Stimulated activated memory B cell treated with anti-CD40 and anti-IgM and Interleukin-4, amounts not matched to agents 10 μg/mL and 1 μg/mL and 100 μg/mL, for 72 hours (primary cell): Measurements from ENCODE around the gene OSMR.

ENCODE experiments used
- ATAC-seq: fragments of 150-1000 bp; cut with Tn5 transposase; 2 replicates; pipeline ENCODE4 v1.10.0; 2021
- H3K27ac Mint-ChIP-seq: one replicate; pipeline ENCODE4 v1.8.0; 2022; ENCODE audit warnings: mild to moderate bottlenecking, mixed read lengths
- H3K27me3 Mint-ChIP-seq: one replicate; pipeline ENCODE4 v1.8.0; 2022; ENCODE audit warnings: mixed read lengths
- H3K36me3 Mint-ChIP-seq: one replicate; pipeline ENCODE4 v1.8.0; 2022; ENCODE audit warnings: mixed read lengths
- H3K4me1 Mint-ChIP-seq: one replicate; pipeline ENCODE4 v1.8.0; 2022; ENCODE audit warnings: mixed read lengths
- H3K4me3 Mint-ChIP-seq: one replicate; pipeline ENCODE4 v1.8.0; 2022; ENCODE audit warnings: mild to moderate bottlenecking, moderate library complexity, mixed read lengths
- H3K9me3 Mint-ChIP-seq: one replicate; pipeline ENCODE4 v1.8.0; 2022; ENCODE audit warnings: mixed read lengths

Gene OSMR

DNA sequence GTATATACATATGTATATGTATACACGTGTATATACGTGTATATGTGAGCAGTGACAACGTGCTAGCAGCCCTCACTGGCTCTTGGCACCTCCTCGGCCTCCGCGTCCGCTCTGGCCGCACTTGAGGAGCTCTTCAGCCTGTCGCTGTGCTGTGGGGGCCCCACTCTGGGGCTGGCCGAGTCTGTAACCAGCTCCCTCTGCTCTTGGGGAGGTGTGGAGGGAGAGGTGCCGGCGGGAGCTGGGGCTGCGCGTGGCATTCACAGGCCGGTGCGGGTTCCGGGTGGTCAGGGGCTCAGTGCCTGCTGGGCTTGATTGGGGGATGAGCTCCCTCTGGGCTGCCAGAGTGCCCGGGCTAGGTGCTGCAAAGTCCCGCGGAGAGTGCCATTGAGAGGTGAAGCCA lies 24.1 kb upstream of the OSMR start:
- Mint-ChIP-seq H3K4me3 (no peak overlapping the region), H3K27me3 (peaks cover 7% of the 10 kb centered on the region), H3K4me1 (no peaks in the 10 kb centered on the region), H3K36me3 (no peaks in the 10 kb centered on the region), H3K9me3 (peaks cover 7% of the 10 kb centered on the region), H3K27ac (no peak overlapping the region)
- ATAC-seq: no peak

DNA sequence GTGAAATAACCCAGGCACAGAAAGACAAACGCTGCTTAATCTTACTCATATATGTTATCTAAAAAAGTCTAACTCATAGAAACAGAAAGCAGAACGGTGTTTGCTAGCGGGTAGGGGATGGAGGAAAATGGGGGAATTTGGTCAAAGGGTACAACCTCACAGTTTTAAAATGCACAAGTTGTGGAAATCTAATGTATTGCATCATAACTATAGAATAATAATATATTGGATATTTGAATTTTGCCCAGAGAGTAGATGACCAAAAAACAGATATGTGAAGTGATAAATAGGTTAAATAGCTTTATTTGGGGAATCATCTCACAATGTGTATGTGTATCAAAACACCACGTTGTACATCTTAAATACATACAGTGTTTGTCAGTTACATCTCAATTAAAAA lies 22.3 kb upstream of the OSMR start:
- H3K27ac Mint-ChIP-seq: no peak overlapping the region

DNA sequence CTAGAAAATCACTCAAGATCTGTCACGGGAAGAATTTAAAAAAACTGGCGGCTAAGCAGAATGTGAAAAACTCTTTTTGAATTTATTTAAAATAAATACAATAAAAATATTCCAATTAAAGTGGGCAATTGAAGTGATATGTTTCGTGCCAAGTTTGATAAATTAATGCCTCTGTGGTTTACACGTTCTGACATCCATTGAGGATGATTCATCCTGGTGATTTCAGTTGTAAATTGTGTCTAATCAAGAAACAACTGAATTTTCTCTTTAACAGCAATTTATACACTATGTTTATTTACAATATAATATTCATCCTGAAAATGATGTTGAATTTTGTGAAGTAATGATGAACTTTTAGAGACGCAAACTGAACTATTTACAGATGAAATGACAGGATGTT lies 21.0 kb upstream of the OSMR start:
- H3K27me3 Mint-ChIP-seq: peaks cover 9% of the 10 kb centered on the region
- H3K4me1 Mint-ChIP-seq: no peaks in the 10 kb centered on the region
- no peak for ATAC-seq
- H3K27ac Mint-ChIP-seq: no peak overlapping the region
- no peak overlapping the region for H3K4me3 Mint-ChIP-seq
- peaks cover 7% of the 10 kb centered on the region for H3K9me3 Mint-ChIP-seq
- no peaks in the 10 kb centered on the region for H3K36me3 Mint-ChIP-seq

More for the DNA sequence above, 22.3 kb upstream of the OSMR start:
- H3K9me3 Mint-ChIP-seq: peaks cover 7% of the 10 kb centered on the region
- H3K36me3 Mint-ChIP-seq: no peaks in the 10 kb centered on the region
- peaks cover 9% of the 10 kb centered on the region for H3K27me3 Mint-ChIP-seq
- H3K4me1 Mint-ChIP-seq: no peaks in the 10 kb centered on the region
- ATAC-seq: no peak
- H3K4me3 Mint-ChIP-seq: no peak overlapping the region

DNA sequence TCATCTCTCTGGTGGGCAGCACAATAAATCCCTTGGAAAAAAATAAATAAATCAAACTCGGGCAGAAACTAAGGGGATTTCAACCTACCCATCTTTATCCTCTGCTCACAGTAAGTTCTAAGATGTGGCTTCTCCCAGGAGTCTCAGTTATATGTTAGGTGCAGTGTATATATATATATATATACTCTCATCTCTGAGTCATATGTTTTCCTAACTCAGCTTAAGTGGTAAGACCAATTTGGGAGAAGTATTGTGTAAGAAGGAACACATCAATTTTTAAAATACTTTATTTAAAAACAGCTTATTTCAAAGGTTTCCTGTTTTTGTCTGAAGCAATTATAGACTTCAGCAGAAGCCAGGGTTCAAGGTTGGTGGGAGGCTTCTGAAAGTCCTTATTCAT lies 20.3 kb upstream of the OSMR start:
- H3K4me1 Mint-ChIP-seq: no peaks in the 10 kb centered on the region
- H3K27me3 Mint-ChIP-seq: peaks cover 9% of the 10 kb centered on the region
- no peak overlapping the region for H3K27ac Mint-ChIP-seq
- ATAC-seq: no peak
- no peaks in the 10 kb centered on the region for H3K36me3 Mint-ChIP-seq
- H3K4me3 Mint-ChIP-seq: no peak overlapping the region
- peaks cover 3% of the 10 kb centered on the region for H3K9me3 Mint-ChIP-seq

DNA sequence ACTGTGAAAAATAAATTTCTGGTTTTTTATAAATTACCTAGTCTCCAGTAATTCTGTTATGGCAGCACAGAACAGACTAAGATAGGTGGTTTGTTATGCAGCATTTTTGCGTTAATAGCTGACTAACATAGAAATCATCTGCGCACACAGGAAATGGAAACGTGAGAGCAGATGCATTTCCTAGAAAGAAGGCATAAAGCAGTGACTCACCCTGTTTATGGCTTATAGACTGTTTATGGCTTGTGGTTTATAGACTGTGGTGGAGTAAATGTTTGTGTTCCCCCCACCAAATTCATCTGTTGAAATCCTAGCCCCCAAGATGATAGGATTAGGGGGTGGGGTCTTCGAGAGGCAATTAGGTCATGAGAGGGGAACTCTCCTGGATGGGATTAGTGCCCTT lies 18.3 kb upstream of the OSMR start:
- Mint-ChIP-seq H3K27ac (no peak overlapping the region), H3K4me1 (no peaks in the 10 kb centered on the region), H3K36me3 (no peaks in the 10 kb centered on the region), H3K9me3 (no peaks in the 10 kb centered on the region), H3K27me3 (peaks cover 9% of the 10 kb centered on the region), H3K4me3 (no peak overlapping the region)
- ATAC-seq: no peak

DNA sequence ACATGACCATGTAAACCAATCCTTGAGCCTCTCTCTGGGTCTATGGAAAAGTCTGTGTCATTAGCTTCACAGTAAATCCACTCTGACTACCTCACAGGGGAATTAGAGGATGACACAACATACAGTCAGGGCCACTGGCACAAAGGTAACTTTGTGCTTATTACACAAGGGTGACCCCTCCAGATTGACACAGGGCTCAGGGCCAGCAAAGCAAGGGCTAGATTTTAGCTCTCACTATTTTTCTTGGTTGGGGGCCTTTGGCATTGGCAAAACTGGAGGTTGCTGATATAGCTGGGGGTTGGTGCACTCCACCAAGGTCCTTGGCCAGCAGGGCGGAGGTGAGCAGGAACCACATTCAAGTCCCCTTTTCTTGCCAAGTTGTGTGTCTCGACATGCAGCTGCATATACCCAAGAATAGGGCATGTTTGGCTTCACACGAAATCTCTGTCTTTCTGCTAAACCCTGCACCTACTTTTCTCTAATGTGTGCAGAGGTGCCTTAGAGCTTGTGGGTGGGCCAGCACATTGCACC lies 15.2 kb upstream of the OSMR start:
- ATAC-seq: no peak
- Mint-ChIP-seq H3K36me3 (no peaks in the 10 kb centered on the region), H3K9me3 (no peaks in the 10 kb centered on the region), H3K27ac (no peak overlapping the region), H3K4me1 (no peaks in the 10 kb centered on the region), H3K27me3 (peaks cover 13% of the 10 kb centered on the region), H3K4me3 (no peak overlapping the region)

DNA sequence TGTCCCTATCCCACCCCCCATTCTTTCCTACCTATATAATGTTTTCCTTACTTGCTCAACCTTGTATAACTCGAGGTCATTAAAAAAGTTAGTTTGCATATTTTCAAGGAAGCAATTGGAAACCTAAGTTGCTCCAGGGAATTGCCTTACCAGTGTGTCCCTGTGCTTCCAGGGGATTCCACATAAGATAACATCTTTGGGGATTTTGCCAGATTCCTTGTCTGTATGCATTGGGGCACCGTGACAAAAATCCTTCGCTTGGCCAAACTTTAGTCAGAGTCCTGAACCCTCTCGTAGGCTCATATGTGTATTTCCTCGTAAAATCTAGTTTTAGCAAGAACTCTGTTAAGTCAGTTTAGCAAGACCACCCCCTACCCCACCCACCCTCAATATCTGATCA lies 14.7 kb upstream of the OSMR start:
- no peak for ATAC-seq
- H3K9me3 Mint-ChIP-seq: no peaks in the 10 kb centered on the region
- H3K36me3 Mint-ChIP-seq: no peaks in the 10 kb centered on the region
- H3K27ac Mint-ChIP-seq: no peak overlapping the region
- no peaks in the 10 kb centered on the region for H3K4me1 Mint-ChIP-seq
- H3K4me3 Mint-ChIP-seq: no peak overlapping the region
- H3K27me3 Mint-ChIP-seq: peaks cover 16% of the 10 kb centered on the region

DNA sequence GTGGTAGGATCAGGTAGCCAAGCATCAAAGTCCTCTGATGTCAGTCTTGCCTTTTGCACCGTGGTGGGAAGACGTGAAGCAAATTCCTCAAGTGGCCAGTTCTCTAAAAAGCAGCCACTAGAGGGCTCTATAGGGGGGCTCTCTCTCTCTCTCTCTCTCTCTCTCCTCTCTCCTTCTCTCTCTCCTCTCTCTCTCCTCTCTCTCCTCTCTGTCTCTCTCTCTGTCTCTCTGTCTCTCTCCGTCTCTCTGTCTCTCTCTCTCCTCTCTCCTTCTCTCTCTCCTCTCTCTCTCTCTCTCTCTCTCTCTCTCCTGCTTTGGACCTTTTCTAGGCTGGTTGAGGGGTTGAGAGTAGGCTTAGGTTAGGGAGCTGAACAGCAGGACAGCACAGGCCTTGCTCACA lies 13.9 kb upstream of the OSMR start:
- Mint-ChIP-seq H3K27me3 (peaks cover 10% of the 10 kb centered on the region), H3K27ac (no peak overlapping the region)

DNA sequence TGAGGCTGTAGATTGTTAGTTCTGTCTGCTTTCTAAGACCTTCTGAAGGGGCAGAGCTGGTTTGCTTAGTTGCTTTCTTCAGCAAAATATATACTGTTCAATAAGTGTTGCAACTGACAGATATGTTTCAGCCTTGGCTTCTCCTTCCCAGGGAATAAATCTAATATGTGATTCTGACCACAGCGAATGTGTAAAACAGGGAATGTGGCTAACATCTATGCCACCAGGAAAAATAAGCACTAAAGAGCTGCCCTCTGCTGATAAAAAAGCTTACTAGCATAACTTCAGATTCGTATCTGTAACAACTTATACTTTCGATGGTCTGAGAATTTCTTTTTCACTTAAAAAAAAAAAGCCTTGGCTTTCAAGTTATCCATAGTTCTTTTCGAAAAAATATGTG lies 13.0 kb upstream of the OSMR start:
- Mint-ChIP-seq H3K9me3 (no peaks in the 10 kb centered on the region), H3K4me1 (no peaks in the 10 kb centered on the region), H3K27ac (no peak overlapping the region), H3K4me3 (no peak overlapping the region), H3K36me3 (no peaks in the 10 kb centered on the region), H3K27me3 (peaks cover 15% of the 10 kb centered on the region)
- no peak for ATAC-seq

More for the DNA sequence above, 13.9 kb upstream of the OSMR start:
- no peak for ATAC-seq
- H3K4me3 Mint-ChIP-seq: no peak overlapping the region
- no peaks in the 10 kb centered on the region for H3K36me3 Mint-ChIP-seq
- H3K9me3 Mint-ChIP-seq: no peaks in the 10 kb centered on the region
- H3K4me1 Mint-ChIP-seq: no peaks in the 10 kb centered on the region

DNA sequence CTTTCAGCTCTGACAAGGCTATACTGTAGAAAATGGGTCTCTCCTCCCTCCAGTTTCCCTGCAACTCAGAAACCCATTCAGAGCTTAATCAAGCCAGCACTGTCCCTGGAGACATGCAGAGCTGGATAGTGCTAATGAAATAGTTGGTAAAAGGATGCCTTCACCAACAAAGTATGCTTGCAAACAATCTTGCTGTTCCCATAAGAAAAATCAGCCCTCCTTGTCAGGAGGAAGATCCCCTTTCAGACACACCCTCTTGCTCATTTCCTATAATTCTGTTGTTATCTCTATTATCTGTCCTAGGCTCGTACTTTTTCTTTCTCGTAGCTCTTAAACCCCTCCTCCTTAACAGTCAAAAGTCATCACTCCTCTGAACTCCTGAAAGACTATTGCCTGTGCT lies 9.9 kb upstream of the OSMR start:
- peaks cover 43% of the 10 kb centered on the region for H3K27me3 Mint-ChIP-seq

DNA sequence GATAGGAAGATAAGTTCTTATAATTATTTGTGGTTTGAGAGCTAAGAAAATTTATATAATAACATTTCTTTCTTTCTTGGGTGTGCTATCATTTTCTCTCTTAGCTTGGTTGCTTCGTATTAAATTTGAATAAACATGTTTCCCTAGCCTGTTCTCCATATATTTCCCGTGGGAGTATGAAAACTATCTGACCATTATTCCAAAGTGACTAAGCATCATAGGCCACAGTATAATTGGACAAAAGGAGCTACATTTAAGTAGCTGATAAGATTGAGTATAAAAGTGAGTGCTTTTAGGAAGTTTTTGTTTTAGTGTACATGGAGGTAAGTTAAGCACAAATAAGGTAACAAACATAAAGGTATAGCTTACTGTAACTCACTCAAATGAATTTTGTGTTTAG lies 8.4 kb upstream of the OSMR start:
- H3K27ac Mint-ChIP-seq: no peak overlapping the region
- ATAC-seq: no peak
- H3K9me3 Mint-ChIP-seq: no peaks in the 10 kb centered on the region
- H3K4me3 Mint-ChIP-seq: no peak overlapping the region
- no peaks in the 10 kb centered on the region for H3K4me1 Mint-ChIP-seq
- H3K36me3 Mint-ChIP-seq: no peaks in the 10 kb centered on the region
- peaks cover 52% of the 10 kb centered on the region for H3K27me3 Mint-ChIP-seq

More for the DNA sequence above, 9.9 kb upstream of the OSMR start:
- H3K4me1 Mint-ChIP-seq: no peaks in the 10 kb centered on the region
- H3K27ac Mint-ChIP-seq: no peak overlapping the region
- no peak overlapping the region for H3K4me3 Mint-ChIP-seq
- no peaks in the 10 kb centered on the region for H3K36me3 Mint-ChIP-seq
- no peak for ATAC-seq
- H3K9me3 Mint-ChIP-seq: no peaks in the 10 kb centered on the region

DNA sequence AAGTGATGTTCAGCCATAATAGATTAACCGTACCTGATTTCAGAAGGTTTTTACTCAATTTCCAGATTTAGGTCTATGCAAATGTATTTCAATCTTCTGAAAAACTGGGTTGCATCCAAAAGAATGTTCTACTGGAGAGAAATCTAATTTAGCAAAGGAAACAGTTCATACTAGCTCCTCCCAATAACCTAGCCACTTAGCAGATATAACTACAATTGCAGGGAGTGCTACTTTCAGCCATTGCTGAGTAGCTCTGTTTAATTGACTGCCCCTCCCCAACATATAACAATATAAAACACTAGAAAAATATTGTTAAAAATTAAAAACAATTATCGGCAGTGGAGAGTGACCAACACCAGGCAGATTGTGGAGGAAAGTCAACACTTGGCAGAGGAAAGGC lies 7.9 kb upstream of the OSMR start:
- H3K27ac Mint-ChIP-seq: no peak overlapping the region
- no peaks in the 10 kb centered on the region for H3K36me3 Mint-ChIP-seq
- H3K4me1 Mint-ChIP-seq: no peaks in the 10 kb centered on the region
- ATAC-seq: no peak
- H3K27me3 Mint-ChIP-seq: peaks cover 57% of the 10 kb centered on the region
- H3K4me3 Mint-ChIP-seq: no peak overlapping the region
- peaks cover 2% of the 10 kb centered on the region for H3K9me3 Mint-ChIP-seq

DNA sequence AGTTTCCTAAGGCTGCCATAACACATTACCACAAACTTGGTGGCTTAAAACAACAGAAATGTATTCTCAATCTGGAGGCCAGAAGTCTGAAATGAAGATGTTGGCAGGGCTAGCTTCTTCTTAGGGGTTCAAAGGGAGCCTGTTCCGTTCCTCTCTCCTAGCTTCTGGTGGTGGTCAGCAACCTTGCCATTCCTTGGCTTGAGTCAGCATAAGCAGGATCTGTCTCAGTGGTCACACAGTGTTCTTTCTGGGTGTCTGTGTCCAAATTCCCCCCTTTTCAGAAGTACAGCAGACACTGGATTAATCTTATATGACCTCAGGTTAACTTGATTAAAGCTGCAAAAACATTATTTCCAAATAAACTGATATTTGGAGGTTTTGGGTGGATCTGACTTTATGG lies 2.1 kb upstream of the OSMR start:
- Mint-ChIP-seq H3K9me3 (peaks cover 6% of the 10 kb centered on the region), H3K27me3 (peaks cover 72% of the 10 kb centered on the region), H3K4me1 (peaks cover 6% of the 10 kb centered on the region), H3K27ac (no peak overlapping the region), H3K4me3 (no peak overlapping the region), H3K36me3 (peaks cover 6% of the 10 kb centered on the region)
- ATAC-seq: no peak

DNA sequence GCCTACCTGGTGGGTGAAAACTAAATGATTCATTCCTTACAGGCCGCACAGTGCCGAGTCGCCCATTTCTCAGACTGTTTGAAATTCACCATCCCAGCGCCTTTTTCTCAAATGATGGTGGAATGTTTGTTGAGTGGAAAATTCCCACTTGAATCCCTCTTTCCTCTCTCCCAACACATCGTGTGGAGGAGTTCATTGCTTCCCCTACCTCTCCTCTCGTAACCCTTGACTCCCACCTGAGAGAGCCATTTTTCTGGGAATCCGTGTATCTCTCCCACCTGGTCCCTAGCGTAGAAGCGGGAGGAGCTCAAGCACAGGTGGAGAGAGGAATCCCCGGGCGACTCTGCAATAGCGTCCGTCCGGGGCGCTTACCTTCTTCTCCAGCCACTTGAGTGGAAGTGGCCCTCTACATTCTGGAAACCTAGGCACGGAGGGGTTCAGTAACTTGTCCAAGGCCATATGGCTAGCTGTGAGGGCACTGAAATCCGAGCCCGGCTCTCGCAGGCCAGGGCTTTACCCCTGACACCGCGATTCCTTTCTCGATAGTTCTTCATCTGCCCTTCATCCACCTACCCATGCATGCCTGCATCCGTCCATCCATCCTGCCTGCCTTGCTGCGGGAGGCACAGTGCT lies 683 bp downstream of the OSMR start:
- no peak overlapping the region for H3K27ac Mint-ChIP-seq
- ATAC-seq: no peak

DNA sequence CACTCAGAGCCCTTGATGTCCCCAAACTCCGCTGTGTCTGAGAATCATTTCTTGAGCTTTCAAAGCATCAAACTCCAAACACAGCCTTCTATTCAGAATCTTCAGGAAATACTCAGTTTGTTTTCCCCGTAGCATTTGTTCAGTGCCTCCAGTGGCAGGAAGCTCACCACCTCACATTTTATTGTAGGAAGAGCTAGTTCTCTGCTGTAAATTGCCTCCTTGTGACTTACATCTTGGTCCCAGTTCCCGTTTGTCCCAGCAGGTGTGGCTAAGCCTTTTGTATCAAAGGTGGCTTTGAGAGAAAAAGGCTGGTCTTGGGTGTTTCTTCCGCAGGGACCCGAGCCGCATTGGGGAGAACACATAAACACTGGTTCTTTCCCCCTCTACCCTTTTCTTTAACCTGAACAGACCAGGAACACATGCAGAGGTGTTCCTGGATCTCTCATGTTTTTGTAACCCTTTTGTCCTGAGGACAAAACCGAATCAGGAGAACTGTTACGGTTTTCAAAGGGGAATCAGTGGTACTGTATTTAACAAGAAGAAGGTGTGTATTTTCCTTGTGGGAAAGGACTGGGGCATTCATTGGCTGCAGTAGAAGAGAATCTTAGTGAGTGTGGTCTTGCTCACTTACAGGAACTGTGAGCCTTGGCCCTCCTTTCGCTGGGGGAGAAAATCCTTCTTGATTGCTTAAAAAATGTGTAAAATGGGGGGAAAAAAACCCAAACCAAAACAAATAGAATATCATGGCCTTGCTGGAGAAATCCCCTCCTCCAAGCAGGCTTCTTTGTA lies 1.9 kb downstream of the OSMR start:
- ATAC-seq: no peak
- Mint-ChIP-seq H3K27me3 (peaks cover 40% of the 10 kb centered on the region), H3K4me1 (peaks cover 6% of the 10 kb centered on the region), H3K4me3 (no peak overlapping the region), H3K36me3 (peaks cover 6% of the 10 kb centered on the region), H3K9me3 (peaks cover 15% of the 10 kb centered on the region), H3K27ac (no peak overlapping the region)

More for the DNA sequence above, 683 bp downstream of the OSMR start:
- peaks cover 6% of the 10 kb centered on the region for H3K4me1 Mint-ChIP-seq
- H3K9me3 Mint-ChIP-seq: peaks cover 9% of the 10 kb centered on the region
- H3K4me3 Mint-ChIP-seq: peak overlapping the region; percentile 27
- H3K27me3 Mint-ChIP-seq: peaks cover 48% of the 10 kb centered on the region
- H3K36me3 Mint-ChIP-seq: peaks cover 6% of the 10 kb centered on the region

DNA sequence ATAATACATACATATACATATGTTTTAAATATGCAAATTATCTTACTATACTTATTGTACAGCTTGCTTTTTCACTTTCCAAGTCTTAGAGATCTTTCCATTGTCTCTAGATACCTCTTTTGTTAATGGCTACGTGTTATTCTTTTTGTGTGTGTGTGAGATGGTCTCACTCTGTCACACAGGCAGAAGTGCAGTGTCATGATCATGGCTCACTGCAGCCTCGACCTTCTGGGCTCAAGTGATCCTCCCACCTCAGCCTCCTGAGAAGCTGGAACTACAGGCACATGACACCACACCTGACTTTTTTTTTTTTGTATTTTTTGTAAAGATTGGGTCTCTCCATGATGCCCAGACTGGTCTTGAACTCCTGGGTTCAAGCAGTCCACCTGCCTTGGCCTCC lies 2.8 kb downstream of the OSMR start:
- Mint-ChIP-seq H3K36me3 (peaks cover 6% of the 10 kb centered on the region), H3K27ac (no peak overlapping the region), H3K27me3 (peaks cover 35% of the 10 kb centered on the region), H3K9me3 (peaks cover 13% of the 10 kb centered on the region), H3K4me1 (peaks cover 6% of the 10 kb centered on the region), H3K4me3 (no peak overlapping the region)
- ATAC-seq: no peak
